NCI-H82 (cell line): ENCODE results near the gene CCDC88B.

Source experiments
- DNase-seq: peaks from one replicate; lab custom pipeline; 2025; lab: John Stamatoyannopoulos, UW

Gene CCDC88B, protein sequence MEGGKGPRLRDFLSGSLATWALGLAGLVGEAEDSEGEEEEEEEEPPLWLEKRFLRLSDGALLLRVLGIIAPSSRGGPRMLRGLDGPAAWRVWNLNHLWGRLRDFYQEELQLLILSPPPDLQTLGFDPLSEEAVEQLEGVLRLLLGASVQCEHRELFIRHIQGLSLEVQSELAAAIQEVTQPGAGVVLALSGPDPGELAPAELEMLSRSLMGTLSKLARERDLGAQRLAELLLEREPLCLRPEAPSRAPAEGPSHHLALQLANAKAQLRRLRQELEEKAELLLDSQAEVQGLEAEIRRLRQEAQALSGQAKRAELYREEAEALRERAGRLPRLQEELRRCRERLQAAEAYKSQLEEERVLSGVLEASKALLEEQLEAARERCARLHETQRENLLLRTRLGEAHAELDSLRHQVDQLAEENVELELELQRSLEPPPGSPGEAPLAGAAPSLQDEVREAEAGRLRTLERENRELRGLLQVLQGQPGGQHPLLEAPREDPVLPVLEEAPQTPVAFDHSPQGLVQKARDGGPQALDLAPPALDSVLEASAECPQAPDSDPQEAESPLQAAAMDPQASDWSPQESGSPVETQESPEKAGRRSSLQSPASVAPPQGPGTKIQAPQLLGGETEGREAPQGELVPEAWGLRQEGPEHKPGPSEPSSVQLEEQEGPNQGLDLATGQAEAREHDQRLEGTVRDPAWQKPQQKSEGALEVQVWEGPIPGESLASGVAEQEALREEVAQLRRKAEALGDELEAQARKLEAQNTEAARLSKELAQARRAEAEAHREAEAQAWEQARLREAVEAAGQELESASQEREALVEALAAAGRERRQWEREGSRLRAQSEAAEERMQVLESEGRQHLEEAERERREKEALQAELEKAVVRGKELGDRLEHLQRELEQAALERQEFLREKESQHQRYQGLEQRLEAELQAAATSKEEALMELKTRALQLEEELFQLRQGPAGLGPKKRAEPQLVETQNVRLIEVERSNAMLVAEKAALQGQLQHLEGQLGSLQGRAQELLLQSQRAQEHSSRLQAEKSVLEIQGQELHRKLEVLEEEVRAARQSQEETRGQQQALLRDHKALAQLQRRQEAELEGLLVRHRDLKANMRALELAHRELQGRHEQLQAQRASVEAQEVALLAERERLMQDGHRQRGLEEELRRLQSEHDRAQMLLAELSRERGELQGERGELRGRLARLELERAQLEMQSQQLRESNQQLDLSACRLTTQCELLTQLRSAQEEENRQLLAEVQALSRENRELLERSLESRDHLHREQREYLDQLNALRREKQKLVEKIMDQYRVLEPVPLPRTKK (N-terminal part only)

GRCh38 chr11:64339754-64340408, at the start of gene CCDC88B:
Gene CCDC88B (plus strand): TSS chr11:64340204. CDS start chr11:64340267, 63 bp downstream.
- DNase-seq = no peak

DNA sequence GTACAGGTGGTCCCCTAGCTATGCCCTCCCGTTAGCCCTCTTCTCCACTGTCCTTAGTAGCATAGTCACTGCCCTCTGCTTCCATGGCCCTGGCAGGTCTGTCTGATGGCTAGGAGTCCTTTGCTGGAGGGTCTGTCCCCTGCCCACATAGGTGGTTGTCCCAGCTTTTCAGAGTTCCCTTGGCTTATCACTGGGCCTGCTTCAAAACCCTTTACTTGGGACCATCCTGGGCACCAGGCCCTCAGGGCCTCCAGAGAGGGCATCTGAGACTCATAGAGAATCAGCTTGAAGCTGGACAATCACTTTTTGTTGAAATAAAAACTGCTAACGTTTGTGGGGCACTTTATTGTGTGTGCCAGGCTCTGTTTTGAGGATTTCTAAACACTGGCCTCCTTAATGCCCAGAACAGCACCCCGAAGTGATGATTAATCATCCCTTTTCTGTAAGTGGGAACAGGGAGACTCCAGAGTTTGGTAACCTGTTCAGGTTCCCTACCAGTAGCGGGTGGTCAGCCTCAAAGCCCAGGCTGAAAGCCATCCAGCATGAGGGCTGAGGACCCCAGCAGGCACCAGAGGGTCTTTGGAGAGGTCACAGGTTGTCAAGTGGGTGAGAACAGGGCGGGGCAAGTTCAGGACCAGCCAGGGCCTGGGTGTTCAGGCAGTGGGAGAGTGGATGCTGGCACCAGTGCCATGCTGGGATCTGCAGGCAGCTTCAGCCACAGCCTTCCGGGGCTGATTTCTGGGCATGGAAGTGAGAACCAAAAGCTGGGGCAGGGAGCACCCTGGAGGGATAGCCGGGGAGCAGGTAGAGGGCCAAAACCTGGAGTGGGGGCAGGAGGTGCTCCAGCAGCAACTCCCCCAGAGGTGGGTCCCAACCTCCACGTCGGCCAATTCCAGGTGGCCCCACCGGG, 49.4 kb upstream of the CCDC88B start:
- DNase-seq = no peak

GRCh38 chr11:64291262-64291751, 48.7 kb upstream of the CCDC88B start, which contains the start of gene KCNK4:
Gene KCNK4 (plus strand): TSS chr11:64291302. CDS start chr11:64293019, 1,717 bp downstream.
- DNase-seq = no peak

- no peak for DNase-seq
Measured at GRCh38 chr11:64291752-64292459, 48.1 kb upstream of the CCDC88B start.

DNA sequence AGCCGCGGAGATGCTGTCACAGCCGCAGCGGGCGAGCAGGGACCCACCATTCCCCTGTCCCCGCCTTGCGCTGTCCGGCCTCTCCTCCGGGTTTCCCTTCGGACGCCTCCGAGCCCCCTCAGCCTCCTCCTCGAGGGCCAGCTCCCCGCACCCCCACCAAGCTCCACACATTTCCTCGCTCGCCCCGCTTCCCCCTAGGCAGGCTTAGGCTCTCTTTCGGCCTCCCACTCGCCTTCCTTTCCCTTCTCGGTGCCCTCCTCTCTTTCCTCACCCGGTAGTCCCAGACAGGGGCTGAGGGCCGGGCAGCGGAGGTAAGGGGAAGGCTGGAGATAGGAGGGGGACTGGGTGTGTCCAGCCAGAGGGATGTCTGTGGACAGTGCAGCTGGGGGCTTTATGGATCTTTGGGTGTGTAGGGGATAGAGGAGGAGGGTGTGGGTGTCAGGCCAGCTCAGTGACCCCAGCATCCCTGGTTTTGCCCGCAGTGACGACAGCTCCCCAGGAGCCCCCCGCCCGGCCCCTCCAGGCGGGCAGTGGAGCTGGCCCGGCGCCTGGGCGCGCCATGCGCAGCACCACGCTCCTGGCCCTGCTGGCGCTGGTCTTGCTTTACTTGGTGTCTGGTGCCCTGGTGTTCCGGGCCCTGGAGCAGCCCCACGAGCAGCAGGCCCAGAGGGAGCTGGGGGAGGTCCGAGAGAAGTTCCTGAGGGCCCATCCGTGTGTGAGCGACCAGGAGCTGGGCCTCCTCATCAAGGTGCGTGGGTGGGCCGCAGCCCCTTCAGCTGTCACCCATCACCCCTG, 47.3 kb upstream of the CCDC88B start:
- no peak for DNase-seq

GRCh38 chr11:64294774-64295173, 45.2 kb upstream of the CCDC88B start:
- no peak for DNase-seq

GRCh38 chr11:64295760-64296159, 44.2 kb upstream of the CCDC88B start:
- no peak for DNase-seq

GRCh38 chr11:64296236-64296635, 43.8 kb upstream of the CCDC88B start:
- no peak for DNase-seq

- no peak for DNase-seq
Measured at GRCh38 chr11:64296830-64297698, 42.9 kb upstream of the CCDC88B start.

DNA sequence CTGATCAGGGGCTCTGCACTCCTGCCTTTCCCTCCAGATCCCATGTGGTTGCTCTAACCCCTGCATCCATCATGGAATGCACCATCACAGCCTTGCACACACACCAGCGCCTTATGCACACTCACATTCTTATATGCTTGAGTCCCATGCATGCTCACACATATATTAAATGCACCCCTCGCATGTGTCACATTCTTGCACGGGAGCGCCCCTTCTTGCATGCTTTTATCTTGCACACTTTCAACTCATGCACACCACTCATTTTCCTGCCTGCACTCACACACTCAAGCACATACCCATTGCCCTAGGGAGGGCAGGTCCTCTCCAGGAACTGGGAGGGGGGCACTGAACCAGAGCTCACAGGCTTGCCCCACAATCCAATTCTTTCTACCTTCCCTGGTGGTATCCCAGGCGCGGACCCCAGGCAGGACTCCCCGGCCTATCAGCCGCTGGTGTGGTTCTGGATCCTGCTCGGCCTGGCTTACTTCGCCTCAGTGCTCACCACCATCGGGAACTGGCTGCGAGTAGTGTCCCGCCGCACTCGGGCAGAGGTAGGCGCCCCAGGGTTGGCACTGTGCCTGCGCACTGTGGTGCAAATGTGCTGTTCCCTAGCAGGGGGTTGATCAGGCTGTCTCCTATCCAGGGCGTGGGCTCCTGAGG, 42.2 kb upstream of the CCDC88B start:
- DNase-seq = no peak

DNA sequence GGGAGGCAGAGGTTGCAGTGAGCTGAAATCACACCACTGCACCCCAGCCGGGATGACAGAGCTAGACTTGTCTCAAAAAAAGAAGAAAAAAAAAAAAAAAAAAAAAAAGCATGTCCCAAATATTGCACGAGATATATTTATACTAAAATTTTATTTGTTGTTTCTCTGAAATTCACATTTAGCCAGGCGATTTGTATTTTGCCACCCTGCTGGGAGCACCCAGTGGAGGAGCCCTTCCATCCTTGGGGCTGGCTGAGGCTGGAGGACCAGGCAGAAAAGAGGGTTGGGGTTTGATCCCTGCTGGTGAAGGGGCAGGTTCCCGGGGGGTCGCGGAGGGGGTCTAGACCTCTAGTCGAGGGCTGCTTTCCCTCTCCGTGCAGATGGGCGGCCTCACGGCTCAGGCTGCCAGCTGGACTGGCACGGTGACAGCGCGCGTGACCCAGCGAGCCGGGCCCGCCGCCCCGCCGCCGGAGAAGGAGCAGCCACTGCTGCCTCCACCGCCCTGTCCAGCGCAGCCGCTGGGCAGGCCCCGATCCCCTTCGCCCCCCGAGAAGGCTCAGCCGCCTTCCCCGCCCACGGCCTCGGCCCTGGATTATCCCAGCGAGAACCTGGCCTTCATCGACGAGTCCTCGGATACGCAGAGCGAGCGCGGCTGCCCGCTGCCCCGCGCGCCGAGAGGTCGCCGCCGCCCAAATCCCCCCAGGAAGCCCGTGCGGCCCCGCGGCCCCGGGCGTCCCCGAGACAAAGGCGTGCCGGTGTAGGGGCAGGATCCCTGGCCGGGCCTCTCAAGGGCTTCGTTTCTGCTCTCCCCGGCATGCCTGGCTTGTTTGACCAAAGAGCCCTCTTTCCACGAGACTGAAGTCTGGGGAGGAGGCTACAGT, 40.8 kb upstream of the CCDC88B start:
- DNase-seq = no peak

GRCh38 chr11:64299847-64300648, 40.0 kb upstream of the CCDC88B start, which contains the start of gene CATSPERZ:
Gene CATSPERZ (plus strand): TSS chr11:64300358. CDS start chr11:64300411, 53 bp downstream.
- DNase-seq = no peak

DNA sequence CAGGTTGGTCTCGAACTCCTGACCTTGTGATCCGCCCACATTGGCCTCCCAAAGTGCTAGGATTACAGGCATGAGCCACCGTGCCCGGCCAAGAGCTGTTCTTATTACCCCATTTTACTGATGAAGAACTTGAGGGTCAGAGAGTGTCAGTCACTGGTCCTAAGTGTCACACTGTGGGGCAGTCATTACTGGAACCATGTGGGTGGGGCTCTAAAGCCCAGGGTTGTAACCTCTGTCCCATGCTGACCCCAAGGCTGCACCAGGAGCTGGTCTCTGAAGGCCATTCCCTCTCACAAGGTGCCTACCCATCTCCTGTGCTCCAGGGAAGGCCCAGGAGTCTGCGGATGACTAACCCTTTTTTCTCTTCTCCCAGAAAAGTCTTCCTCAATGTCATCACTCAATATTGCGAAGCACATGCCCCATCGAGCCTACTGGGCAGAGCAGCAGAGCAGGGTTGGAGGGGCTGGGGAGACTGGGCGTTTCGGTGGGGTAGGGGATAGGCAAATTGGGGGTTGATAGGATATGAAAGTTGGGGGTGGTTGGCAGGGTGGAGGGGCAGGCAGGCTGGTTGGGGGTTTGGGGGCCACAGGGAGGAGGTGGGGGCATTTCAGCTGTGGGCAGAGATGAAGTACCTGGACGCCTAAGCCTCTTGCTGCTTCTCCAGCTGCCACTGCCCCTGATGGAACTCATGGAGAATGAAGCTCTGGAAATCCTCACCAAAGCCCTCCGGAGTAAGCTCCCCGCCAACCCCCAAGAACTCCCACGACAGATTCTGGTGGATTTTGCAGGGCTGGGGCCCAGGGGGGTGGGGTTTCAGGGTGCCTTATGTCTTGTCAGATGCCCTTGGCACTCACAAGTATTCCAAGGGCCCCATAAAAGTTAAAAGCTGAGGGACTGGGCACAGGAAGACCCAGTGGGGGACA, 36.6 kb upstream of the CCDC88B start:
- no peak for DNase-seq

GRCh38 chr11:64304032-64304315, 36.0 kb upstream of the CCDC88B start:
- DNase-seq = no peak
